CD4-positive, CD25-positive, alpha-beta regulatory T cell (primary cell): ENCODE measurements around the gene GSTM3. TPM values are rescaled to one million over a fixed set of nuclear protein-coding genes. Genes with fewer than 3 reads are reported as not detected.
"Not testable (repeated sequence)": the region's sequence is repeated elsewhere in the genome, so short reads cannot be mapped to it uniquely, and the experiment has no call there.

Experiments used
- ATAC-seq, 2 donors: fragments of 150-1000 bp; cut with Tn5 transposase; one replicate each; pipeline ENCODE4 v1.10.0; 2021; ENCODE audit warnings: low read depth in 2 of 2, moderate number of reproducible peaks in 2 of 2, moderate library complexity in 1 of 2
- DNase-seq, 3 donors: peaks; one replicate each; pipeline versions ENCODE4 v3.0.0 to v3.0.0-alpha.2; 2012 to 2022; ENCODE audit warnings: mixed read lengths in 1 of 3
- H3K27ac ChIP-seq: one replicate; pipeline ENCODE4 v1.7.0; 2013; ENCODE audit warnings: mild to moderate bottlenecking, low read length; ENCODE audit not compliant: insufficient read depth, poor library complexity, severe bottlenecking
- H3K27me3 ChIP-seq: one replicate; pipeline ENCODE4 v1.7.0; 2013; ENCODE audit warnings: low read length; ENCODE audit not compliant: control insufficient read depth, insufficient read depth
- H3K36me3 ChIP-seq: one replicate; pipeline ENCODE4 v1.7.0; 2013; ENCODE audit warnings: mild to moderate bottlenecking, low read length, moderate library complexity; ENCODE audit not compliant: control insufficient read depth, insufficient read depth
- H3K4me1 ChIP-seq: 2 replicates; pipeline ENCODE4 v1.7.0; 2013; ENCODE audit warnings: mild to moderate bottlenecking, low read length; ENCODE audit not compliant: insufficient read depth, control insufficient read depth, poor library complexity, severe bottlenecking
- H3K4me3 ChIP-seq: one replicate; pipeline ENCODE4 v1.7.0; 2013; ENCODE audit warnings: low read depth, mild to moderate bottlenecking, low read length, moderate library complexity
- H3K9me3 ChIP-seq, 2 experiments: 1 replicate in 1 of 2; 2 replicates in 1 of 2; pipeline ENCODE4 v1.7.0; 2013; ENCODE audit warnings: low read length in 2 of 2, mild to moderate bottlenecking in 1 of 2, moderate library complexity in 1 of 2; ENCODE audit not compliant: control insufficient read depth in 2 of 2
- H3K27ac Mint-ChIP-seq, 3 donors: one replicate each; pipeline ENCODE4 v1.8.0; 2020 to 2022; ENCODE audit warnings: mild to moderate bottlenecking in 3 of 3, mixed read lengths in 3 of 3, moderate library complexity in 2 of 3
- H3K27me3 Mint-ChIP-seq: one replicate; pipeline ENCODE4 v1.8.0; 2022; ENCODE audit warnings: mild to moderate bottlenecking, mixed read lengths
- H3K36me3 Mint-ChIP-seq: one replicate; pipeline ENCODE4 v1.8.0; 2020; ENCODE audit warnings: mixed read lengths
- H3K4me1 Mint-ChIP-seq, 4 donors: one replicate each; pipeline ENCODE4 v1.8.0; 2020 to 2022; ENCODE audit warnings: mixed read lengths in 4 of 4, mild to moderate bottlenecking in 1 of 4
- H3K4me3 Mint-ChIP-seq, 4 donors: one replicate each; pipeline ENCODE4 v1.8.0; 2020 to 2022; ENCODE audit warnings: mild to moderate bottlenecking in 4 of 4, mixed read lengths in 4 of 4, moderate library complexity in 3 of 4
- H3K9me3 Mint-ChIP-seq, 7 donors: one replicate each; pipeline ENCODE4 v1.8.0; 2020 to 2022; ENCODE audit warnings: mixed read lengths in 7 of 7, mild to moderate bottlenecking in 3 of 7, moderate library complexity in 2 of 7
- polyA plus RNA-seq, 4 donors: library from polyadenylated mRNA; unstranded; fragments of 300-500 nt; fragmentation: Illumina TruSeq; gene quantifications; one replicate each; pipeline ENCODE4 v1.2.3, GENCODE V29; 2021
- total RNA-seq: library from RNA; stranded (reverse); gene quantifications from one replicate; pipeline ENCODE4 v1.2.3, GENCODE V29; 2022

The GSTM3 gene
- total and polyA plus RNA-seq, 5 donors from 2014 or later, result 3.9 to 50.1 (median 48.6) TPM

- DNase-seq (no peak), ATAC-seq (no peak)
- Mint-ChIP-seq H3K4me3 (no peak overlapping the region), H3K27ac (no peak overlapping the region), H3K36me3 (no peaks in the 10 kb centered on the region), H3K9me3 (no peaks in the 10 kb centered on the region), H3K4me1 (peaks cover 0 to 7% (median 3%) of the 10 kb centered on the region in 4 donors), H3K27me3 (peaks cover 4% of the 10 kb centered on the region)
- Histone ChIP-seq H3K36me3 (no peaks in the 10 kb centered on the region), H3K4me1 (no peaks in the 10 kb centered on the region), H3K27me3 (no peaks in the 10 kb centered on the region), H3K4me3 (no peak overlapping the region), H3K9me3 (no peaks in the 10 kb centered on the region), H3K27ac (no peak overlapping the region)
These were observed 28.0 kb upstream of the GSTM3 start for GRCh38 chr1:109768820-109769219.

GRCh38 chr1:109768335-109768650, 27.5 kb upstream of the GSTM3 start:
- DNase-seq (no peak), ATAC-seq (no peak)
- Mint-ChIP-seq H3K4me1 (peaks cover 0 to 5% (median 1%) of the 10 kb centered on the region in 4 donors), H3K9me3 (no peaks in the 10 kb centered on the region), H3K27me3 (no peaks in the 10 kb centered on the region), H3K4me3 (no peak overlapping the region), H3K27ac (no peak overlapping the region), H3K36me3 (no peaks in the 10 kb centered on the region)
- Histone ChIP-seq H3K27ac (no peak overlapping the region), H3K27me3 (no peaks in the 10 kb centered on the region), H3K4me1 (no peaks in the 10 kb centered on the region), H3K9me3 (no peaks in the 10 kb centered on the region), H3K36me3 (no peaks in the 10 kb centered on the region), H3K4me3 (no peak overlapping the region)

- Histone ChIP-seq H3K36me3 (no peaks in the 10 kb centered on the region), H3K4me3 (no peak overlapping the region), H3K27me3 (no peaks in the 10 kb centered on the region), H3K9me3 (no peaks in the 10 kb centered on the region), H3K27ac (no peak overlapping the region), H3K4me1 (no peaks in the 10 kb centered on the region)
- ATAC-seq, result no peak
- no peak for DNase-seq
- Mint-ChIP-seq H3K9me3 (peaks cover 0 to 1% (median 0%) of the 10 kb centered on the region in 7 donors), H3K4me3 (no peak overlapping the region), H3K36me3 (no peaks in the 10 kb centered on the region), H3K27ac (no peak overlapping the region), H3K4me1 (peaks cover 0 to 5% (median 1%) of the 10 kb centered on the region in 4 donors), H3K27me3 (no peaks in the 10 kb centered on the region)
These were observed 26.9 kb upstream of the GSTM3 start for GRCh38 chr1:109767637-109768334.

- not testable (repeated sequence) for DNase-seq, H3K36me3 Mint-ChIP-seq, H3K4me3 Mint-ChIP-seq, H3K4me1 ChIP-seq, H3K9me3 ChIP-seq, H3K27me3 Mint-ChIP-seq, H3K4me3 ChIP-seq, H3K27me3 ChIP-seq, H3K27ac Mint-ChIP-seq, H3K27ac ChIP-seq, H3K4me1 Mint-ChIP-seq, ATAC-seq, H3K9me3 Mint-ChIP-seq, H3K36me3 ChIP-seq
These were observed 26.3 kb upstream of the GSTM3 start for GRCh38 chr1:109766991-109767636.

- H3K27me3 Mint-ChIP-seq, result no peaks in the 10 kb centered on the region
These were observed 25.2 kb upstream of the GSTM3 start for GRCh38 chr1:109765896-109766615.

GRCh38 chr1:109765483-109765815, 24.6 kb upstream of the GSTM3 start:
- Histone ChIP-seq H3K36me3 (no peaks in the 10 kb centered on the region), H3K27ac (no peak overlapping the region), H3K4me1 (no peaks in the 10 kb centered on the region), H3K9me3 (no peaks in the 10 kb centered on the region), H3K4me3 (no peak overlapping the region), H3K27me3 (no peaks in the 10 kb centered on the region)
- Mint-ChIP-seq H3K9me3 (peaks cover 0 to 1% (median 0%) of the 10 kb centered on the region in 7 donors), H3K36me3 (no peaks in the 10 kb centered on the region), H3K4me1 (no peaks in the 10 kb centered on the region), H3K27me3 (no peaks in the 10 kb centered on the region), H3K4me3 (no peak overlapping the region), H3K27ac (no peak overlapping the region)
- ATAC-seq (no peak), DNase-seq (no peak)

More at GRCh38 chr1:109765896-109766615, 25.2 kb upstream of the GSTM3 start:
- H3K36me3 ChIP-seq, result no peaks in the 10 kb centered on the region
- no peak overlapping the region for H3K4me3 Mint-ChIP-seq
- H3K36me3 Mint-ChIP-seq, result no peaks in the 10 kb centered on the region
- ATAC-seq (no peak), DNase-seq (no peak)
- H3K27ac ChIP-seq, result no peak overlapping the region
- H3K4me1 ChIP-seq, result no peaks in the 10 kb centered on the region
- no peak overlapping the region for H3K27ac Mint-ChIP-seq
- H3K4me1 Mint-ChIP-seq, result peaks cover 0 to 1% (median under 1%) of the 10 kb centered on the region in 4 donors
- no peaks in the 10 kb centered on the region for H3K27me3 ChIP-seq
- H3K4me3 ChIP-seq, result no peak overlapping the region
- no peaks in the 10 kb centered on the region for H3K9me3 ChIP-seq
- peaks cover 0 to 1% (median 0%) of the 10 kb centered on the region in 7 donors for H3K9me3 Mint-ChIP-seq

- peaks cover 0 to 1% (median 0%) of the 10 kb centered on the region in 7 donors for H3K9me3 Mint-ChIP-seq
- no peaks in the 10 kb centered on the region for H3K4me1 Mint-ChIP-seq
- no peaks in the 10 kb centered on the region for H3K27me3 Mint-ChIP-seq
- no peak for DNase-seq
- no peaks in the 10 kb centered on the region for H3K9me3 ChIP-seq
- no peak for ATAC-seq
- no peaks in the 10 kb centered on the region for H3K27me3 ChIP-seq
- no peaks in the 10 kb centered on the region for H3K4me1 ChIP-seq
- no peak overlapping the region for H3K4me3 ChIP-seq
- peak overlapping the region in 2 of 3 donors; percentile 53 to 74 for H3K27ac Mint-ChIP-seq
- H3K36me3 ChIP-seq, result no peaks in the 10 kb centered on the region
- no peak overlapping the region for H3K27ac ChIP-seq
- H3K36me3 Mint-ChIP-seq, result no peaks in the 10 kb centered on the region
- no peak overlapping the region for H3K4me3 Mint-ChIP-seq
These were observed 24.0 kb upstream of the GSTM3 start for GRCh38 chr1:109764561-109765482.
